ENCODE measurements around the gene ZNF256.

GRCh38 chr19:57900311-57900710 is 47.2 kb downstream of the ZNF256 start:
- TF ChIP-seq, protein P1, sequence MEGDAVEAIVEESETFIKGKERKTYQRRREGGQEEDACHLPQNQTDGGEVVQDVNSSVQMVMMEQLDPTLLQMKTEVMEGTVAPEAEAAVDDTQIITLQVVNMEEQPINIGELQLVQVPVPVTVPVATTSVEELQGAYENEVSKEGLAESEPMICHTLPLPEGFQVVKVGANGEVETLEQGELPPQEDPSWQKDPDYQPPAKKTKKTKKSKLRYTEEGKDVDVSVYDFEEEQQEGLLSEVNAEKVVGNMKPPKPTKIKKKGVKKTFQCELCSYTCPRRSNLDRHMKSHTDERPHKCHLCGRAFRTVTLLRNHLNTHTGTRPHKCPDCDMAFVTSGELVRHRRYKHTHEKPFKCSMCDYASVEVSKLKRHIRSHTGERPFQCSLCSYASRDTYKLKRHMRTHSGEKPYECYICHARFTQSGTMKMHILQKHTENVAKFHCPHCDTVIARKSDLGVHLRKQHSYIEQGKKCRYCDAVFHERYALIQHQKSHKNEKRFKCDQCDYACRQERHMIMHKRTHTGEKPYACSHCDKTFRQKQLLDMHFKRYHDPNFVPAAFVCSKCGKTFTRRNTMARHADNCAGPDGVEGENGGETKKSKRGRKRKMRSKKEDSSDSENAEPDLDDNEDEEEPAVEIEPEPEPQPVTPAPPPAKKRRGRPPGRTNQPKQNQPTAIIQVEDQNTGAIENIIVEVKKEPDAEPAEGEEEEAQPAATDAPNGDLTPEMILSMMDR (conservative IDR thresholded peaks at IDR 0.05) = no peak
- no peak for TF ChIP-seq ZFX (IDR thresholded peaks at IDR 0.05)

All from C4-2B (cell line).